GM12801 (cell line): ENCODE data around the gene RUFY3.

ENCODE experiments used
- CTCF ChIP-seq: IDR thresholded peaks from one replicate; pipeline ENCODE4 v1.5.1; 2011; ENCODE audit warnings: control low read depth; ENCODE audit not compliant: insufficient read length; ENCODE audit errors: extremely low read depth

RUFY3 gene

GRCh38 chr4:70722199-70722791 is 531 bp downstream of the RUFY3 start:
- no peak for TF ChIP-seq CTCF

GRCh38 chr4:70724463-70724862 is 2.7 kb downstream of the RUFY3 start:
- no peak for TF ChIP-seq CTCF

- no peak for TF ChIP-seq CTCF
Measured at GRCh38 chr4:70725633-70726032, 3.9 kb downstream of the RUFY3 start.

- TF ChIP-seq CTCF: no peak
Measured at GRCh38 chr4:70728091-70728490, 6.3 kb downstream of the RUFY3 start.

- no peak for TF ChIP-seq CTCF
Measured at GRCh38 chr4:70734168-70734954, 12.6 kb downstream of the RUFY3 start.

- TF ChIP-seq CTCF: no peak
Measured at GRCh38 chr4:70734971-70735370, 13.2 kb downstream of the RUFY3 start.

- no peak for TF ChIP-seq CTCF
Measured at GRCh38 chr4:70737006-70737405, 15.2 kb downstream of the RUFY3 start.
